Spinal cord (tissue), 10 donors: ENCODE results near the gene SLC16A6. TPM values are rescaled to one million over a fixed set of nuclear protein-coding genes. Genes with fewer than 3 reads are reported as not detected.

Experiments
- DNase-seq, 6 donors: peaks; one replicate each; pipeline versions ENCODE4 v3.0.0 to v3.0.0-alpha.2; 2013 to 2015; ENCODE audit warnings: low spot score in 6 of 6, low read depth in 4 of 6
- H3K27ac ChIP-seq: one replicate; pipeline ENCODE4 v1.5.1; 2013; ENCODE audit warnings: low read depth, low read length, control low read depth
- H3K27me3 ChIP-seq: one replicate; pipeline ENCODE4 v1.6.1; 2013; ENCODE audit warnings: low read length; ENCODE audit not compliant: control insufficient read depth, insufficient read depth
- H3K36me3 ChIP-seq: one replicate; pipeline ENCODE4 v1.6.1; 2013; ENCODE audit warnings: low read length; ENCODE audit not compliant: control insufficient read depth, insufficient read depth
- H3K4me1 ChIP-seq: one replicate; pipeline ENCODE4 v1.6.1; 2013; ENCODE audit warnings: low read length; ENCODE audit not compliant: control insufficient read depth, insufficient read depth
- H3K4me3 ChIP-seq: one replicate; pipeline ENCODE4 v1.5.1; 2013; ENCODE audit warnings: low read depth, low read length, control low read depth
- H3K9me3 ChIP-seq: one replicate; pipeline ENCODE4 v1.6.1; 2013; ENCODE audit warnings: low read length; ENCODE audit not compliant: control insufficient read depth, insufficient read depth
- WGBS: methylation state at CpG from one replicate; pipeline ENCODE4 v1.1.5; 2013; ENCODE audit warnings: missing lambda C conversion rate; ENCODE audit not compliant: insufficient coverage; 5-methylcytosine and 5-hydroxymethylcytosine counted together
- polyA plus RNA-seq, 2 donors: library from polyadenylated mRNA; unstranded; fragments of 120-200 nt; gene quantifications; one replicate each; pipeline ENCODE4 v1.2.1, GENCODE V29; 2013; ENCODE audit not compliant: insufficient read length in 2 of 2
- total RNA-seq, 2 donors: library from RNA; depleted of rRNA in 1 of 2; stranded (reverse); fragments of 120-200 nt in 1 of 2; fragments of >200 nt in 1 of 2; gene quantifications; one replicate each; pipeline versions ENCODE4 v1.2.3 to v1.2.4, GENCODE V29; 2013 to 2014
- donor health status: healthy.

The SLC16A6 gene
- total and polyA plus RNA-seq, 4 donors = 2.3 to 36.5 (median 9.4) TPM

DNA sequence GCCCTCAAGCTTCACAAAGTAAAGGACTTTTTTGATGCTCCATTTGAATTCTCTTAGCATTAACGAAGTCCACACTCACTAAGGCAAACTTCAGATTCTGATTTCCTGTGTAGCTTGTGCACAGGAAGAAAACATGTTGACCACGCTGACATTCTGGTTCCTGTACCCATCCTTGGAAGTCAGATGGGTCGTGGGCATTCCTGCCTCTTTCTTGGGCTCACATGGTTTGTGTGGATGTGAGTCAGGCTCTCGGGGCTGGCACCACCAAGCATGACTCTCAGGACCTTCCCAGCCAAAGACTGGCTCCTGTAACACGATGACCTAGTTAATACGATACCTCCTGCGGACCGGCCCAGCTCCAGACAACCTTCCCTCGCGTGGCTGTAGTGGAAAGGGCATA is 33.2 kb upstream of the SLC16A6 start:
- no peak overlapping the region for H3K27ac ChIP-seq
- WGBS = 79% methylated on average over 5 of the region's 10 CpGs
- H3K27me3 ChIP-seq = no peaks in the 10 kb centered on the region
- H3K36me3 ChIP-seq = no peaks in the 10 kb centered on the region
- no peaks in the 10 kb centered on the region for H3K4me1 ChIP-seq
- DNase-seq = no peak
- H3K9me3 ChIP-seq = no peaks in the 10 kb centered on the region
- no peak overlapping the region for H3K4me3 ChIP-seq

- no peak overlapping the region for H3K27ac ChIP-seq
- WGBS = 96% methylated on average over 3 of the region's 3 CpGs
- no peak overlapping the region for H3K4me3 ChIP-seq
- no peaks in the 10 kb centered on the region for H3K4me1 ChIP-seq
- DNase-seq = no peak
- H3K9me3 ChIP-seq = no peaks in the 10 kb centered on the region
- no peaks in the 10 kb centered on the region for H3K36me3 ChIP-seq
- H3K27me3 ChIP-seq = no peaks in the 10 kb centered on the region
Observed at GRCh38 chr17:68322630-68323029, 31.7 kb upstream of the SLC16A6 start.

- Histone ChIP-seq H3K4me3 (no peak overlapping the region), H3K9me3 (no peaks in the 10 kb centered on the region), H3K36me3 (no peaks in the 10 kb centered on the region), H3K4me1 (no peaks in the 10 kb centered on the region), H3K27ac (no peak overlapping the region), H3K27me3 (no peaks in the 10 kb centered on the region)
- peak in 2 of 6 donors; percentile 69 to 72 for DNase-seq
- WGBS = no CpG with 5 or more reads among the region's 4 CpGs
Observed at GRCh38 chr17:68321556-68321954, 30.6 kb upstream of the SLC16A6 start.

DNA sequence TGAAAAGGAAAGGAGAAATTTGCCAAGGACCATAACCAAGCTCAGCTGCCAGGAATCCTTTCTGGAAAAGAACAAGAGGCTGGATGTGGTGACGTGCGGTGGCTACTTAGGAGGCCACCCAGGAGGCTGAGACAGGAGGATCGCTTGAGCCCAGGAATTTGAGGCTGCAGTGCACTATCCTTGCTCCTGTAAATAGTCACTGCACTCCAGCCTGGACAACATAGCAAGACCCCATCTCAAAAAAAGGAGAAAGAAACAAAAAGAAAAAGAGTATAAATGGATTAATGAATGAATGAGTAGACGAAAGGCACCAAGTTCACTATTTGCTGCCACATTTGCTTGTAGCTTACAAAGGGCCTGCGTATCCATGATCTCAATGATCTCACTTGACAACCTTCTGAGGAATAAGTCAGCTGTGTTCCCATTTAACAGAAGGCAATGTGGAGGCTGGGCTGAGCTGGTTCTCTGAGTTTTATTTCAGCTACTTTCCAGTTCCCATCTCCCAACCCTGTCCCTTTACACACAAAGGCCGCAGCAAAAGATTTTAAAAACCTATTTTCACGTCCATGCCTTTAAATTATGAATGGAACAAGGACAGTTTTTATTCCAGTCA is 30.1 kb upstream of the SLC16A6 start:
- 95% methylated on average over 4 of the region's 7 CpGs for WGBS
- Histone ChIP-seq H3K4me1 (no peaks in the 10 kb centered on the region), H3K27me3 (no peaks in the 10 kb centered on the region), H3K36me3 (no peaks in the 10 kb centered on the region), H3K27ac (no peak overlapping the region), H3K9me3 (no peaks in the 10 kb centered on the region), H3K4me3 (no peak overlapping the region)
- no peak for DNase-seq

GRCh38 chr17:68320311-68320865 is 29.5 kb upstream of the SLC16A6 start:
- H3K27ac ChIP-seq = no peak overlapping the region
- H3K27me3 ChIP-seq = no peaks in the 10 kb centered on the region
- no peaks in the 10 kb centered on the region for H3K9me3 ChIP-seq
- H3K36me3 ChIP-seq = no peaks in the 10 kb centered on the region
- no peak overlapping the region for H3K4me3 ChIP-seq
- no peak for DNase-seq
- no peaks in the 10 kb centered on the region for H3K4me1 ChIP-seq
- 81% methylated on average over 5 of the region's 5 CpGs for WGBS

DNA sequence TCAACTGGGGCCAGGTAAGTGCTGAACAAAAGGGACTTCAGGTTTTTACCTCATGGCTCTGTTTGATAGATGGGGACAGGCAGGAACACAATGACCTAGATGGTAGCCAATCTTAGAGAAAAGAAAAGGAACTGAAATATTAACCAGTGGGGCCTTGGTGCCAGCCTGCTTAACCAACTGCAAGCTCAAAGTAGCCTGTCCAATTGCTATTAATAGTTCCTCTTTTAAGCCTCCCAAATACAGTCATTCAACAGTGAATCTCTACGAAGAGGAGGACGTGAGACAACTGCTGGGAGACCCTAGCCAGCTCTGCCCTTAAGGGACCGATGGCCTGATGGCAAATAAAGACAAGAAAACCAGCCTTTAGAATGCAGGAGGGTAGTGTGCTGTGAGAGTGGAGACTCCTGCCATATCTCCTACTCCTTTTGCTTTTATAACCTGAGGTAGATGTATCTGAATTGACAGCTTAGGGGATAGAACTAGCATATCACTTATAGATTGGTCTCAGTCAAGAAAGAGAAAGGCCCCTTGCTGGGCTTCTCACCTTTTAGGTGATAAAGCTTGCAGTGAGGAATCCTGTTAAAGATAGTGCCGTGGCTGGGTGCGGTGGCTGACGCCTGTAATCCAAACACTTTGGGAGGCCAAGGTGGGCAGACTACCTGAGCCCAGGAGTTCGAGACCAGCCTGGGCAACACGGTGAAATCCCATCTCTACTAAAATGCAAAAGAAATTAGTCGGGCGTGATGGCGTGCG is 28.7 kb upstream of the SLC16A6 start:
- Histone ChIP-seq H3K27me3 (no peaks in the 10 kb centered on the region), H3K36me3 (no peaks in the 10 kb centered on the region), H3K9me3 (no peaks in the 10 kb centered on the region), H3K4me1 (no peaks in the 10 kb centered on the region), H3K4me3 (no peak overlapping the region), H3K27ac (no peak overlapping the region)
- no peak for DNase-seq
- 96% methylated on average over 9 of the region's 12 CpGs for WGBS

DNA sequence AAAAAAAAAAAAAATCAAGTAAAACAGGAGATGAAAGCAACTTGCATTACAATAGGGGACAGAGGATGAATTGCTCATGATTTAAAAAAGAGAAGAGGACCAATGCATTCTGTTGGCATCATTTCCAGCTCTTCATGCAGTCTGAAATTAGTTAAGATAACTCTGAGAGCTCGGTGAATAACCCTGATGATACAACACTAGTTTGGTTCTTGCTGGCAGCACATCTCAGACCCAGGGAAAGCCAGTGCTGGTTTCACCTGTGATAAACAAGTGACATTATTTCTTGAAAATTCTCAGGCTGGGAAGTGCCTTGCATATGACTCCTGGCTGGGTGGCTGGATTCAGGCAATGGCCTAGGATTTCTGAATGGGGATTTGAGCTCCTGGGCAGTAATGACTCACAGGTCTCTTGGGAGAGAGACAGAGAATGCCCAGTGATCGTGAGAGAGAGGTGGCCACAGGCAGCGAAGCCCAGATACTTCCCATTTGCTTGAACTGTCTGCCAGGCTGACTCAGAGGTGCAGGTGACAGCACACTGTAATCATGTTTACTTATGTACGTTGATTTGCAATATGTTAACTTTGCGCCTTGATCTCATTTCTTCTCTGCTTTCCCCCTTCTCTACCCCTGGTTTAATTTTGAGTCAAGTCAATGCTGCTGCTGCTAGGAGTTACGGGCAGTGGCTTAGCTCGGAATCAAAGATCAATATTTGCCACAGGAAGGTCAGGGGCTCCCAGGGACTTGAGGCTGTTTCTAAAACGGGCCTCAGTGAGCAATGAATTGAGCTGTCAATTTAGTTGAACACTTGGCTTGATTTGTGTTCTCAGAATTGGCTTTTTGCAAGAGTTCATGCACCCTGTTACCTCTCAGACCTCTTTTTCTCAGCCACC is 27.4 kb upstream of the SLC16A6 start:
- H3K4me1 ChIP-seq = no peaks in the 10 kb centered on the region
- no peak for DNase-seq
- WGBS = 75% methylated on average over 6 of the region's 8 CpGs
- H3K27me3 ChIP-seq = no peaks in the 10 kb centered on the region
- no peaks in the 10 kb centered on the region for H3K9me3 ChIP-seq
- no peak overlapping the region for H3K27ac ChIP-seq
- H3K36me3 ChIP-seq = no peaks in the 10 kb centered on the region
- H3K4me3 ChIP-seq = no peak overlapping the region

DNA sequence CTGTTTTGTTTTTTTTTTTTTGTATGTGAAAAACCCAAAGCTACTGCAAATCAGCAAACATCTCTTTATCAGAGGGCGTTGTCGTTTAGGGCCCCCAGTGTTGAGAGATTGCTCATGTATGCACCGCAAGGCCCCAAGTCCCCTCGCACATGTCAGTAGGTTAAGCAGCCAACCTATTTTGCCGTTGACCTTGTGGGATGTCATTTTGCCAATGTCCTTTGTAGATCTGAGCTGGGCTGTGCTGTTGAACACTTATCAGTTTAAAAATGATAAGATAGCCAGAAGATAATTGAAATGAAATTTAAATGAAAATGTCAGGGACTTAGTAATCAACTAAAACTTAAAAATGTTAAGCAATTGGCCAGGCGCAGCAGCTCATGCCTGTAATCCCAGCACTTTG is 26.5 kb upstream of the SLC16A6 start:
- Histone ChIP-seq H3K9me3 (no peaks in the 10 kb centered on the region), H3K4me3 (no peak overlapping the region), H3K27ac (no peak overlapping the region), H3K4me1 (no peaks in the 10 kb centered on the region), H3K27me3 (no peaks in the 10 kb centered on the region), H3K36me3 (no peaks in the 10 kb centered on the region)
- 88% methylated on average over 4 of the region's 6 CpGs for WGBS
- DNase-seq = no peak

DNA sequence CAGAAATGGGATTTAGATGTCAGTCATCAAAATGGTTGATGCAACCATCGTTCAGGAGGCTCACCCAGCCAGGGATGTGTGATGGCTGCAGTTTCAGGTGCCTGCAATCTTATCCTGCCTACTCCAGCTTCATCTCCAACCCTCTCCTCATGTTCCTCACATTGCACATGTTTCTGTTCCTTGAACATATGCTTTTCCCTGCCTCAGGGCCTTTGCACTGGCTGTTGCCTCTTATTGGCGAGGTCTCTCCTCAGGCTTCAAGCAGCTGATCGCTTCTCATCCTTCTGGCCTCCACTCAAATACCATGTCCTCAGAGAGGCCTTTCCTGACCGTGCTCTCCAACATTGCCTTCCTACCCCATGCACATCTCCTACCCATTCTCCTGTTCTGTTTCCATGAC is 25.0 kb upstream of the SLC16A6 start:
- no peak overlapping the region for H3K4me3 ChIP-seq
- no peaks in the 10 kb centered on the region for H3K9me3 ChIP-seq
- no peaks in the 10 kb centered on the region for H3K27me3 ChIP-seq
- DNase-seq = no peak
- H3K27ac ChIP-seq = no peak overlapping the region
- H3K4me1 ChIP-seq = no peaks in the 10 kb centered on the region
- WGBS = 95% methylated on average over 4 of the region's 4 CpGs
- H3K36me3 ChIP-seq = no peaks in the 10 kb centered on the region
